T-helper 2 cell treated with Interferon-gamma antibody and Interleukin-4, amounts not matched to agents 100 ng/mL and 5 ng/mL, for 36 hours (primary cell): ENCODE results near the gene TFDP1. TPM values are rescaled to one million over a fixed set of nuclear protein-coding genes. Genes with fewer than 3 reads are reported as not detected.

Experiments
- intact Hi-C: fragments of 100-400 bp; cut with micrococcal nuclease; formaldehyde crosslinking; loops from one replicate; pipeline ENCODE4 v1.15.1; 2023
- total RNA-seq: library from RNA; stranded (reverse); gene quantifications from 2 replicates; pipeline ENCODE4 v1.2.3, GENCODE V29; 2022

Gene TFDP1
- total RNA-seq, 1 donor from 2014 or later, result 171 TPM

GRCh38 chr13:113660066-113660465, 75.5 kb downstream of the TFDP1 start:
- intact Hi-C loops, result no loop called here

- intact Hi-C loops, result no loop called here
These were observed 77.0 kb downstream of the TFDP1 start for GRCh38 chr13:113661509-113661908.

- intact Hi-C loops, result no loop called here
These were observed 79.4 kb downstream of the TFDP1 start for GRCh38 chr13:113663934-113664333.

GRCh38 chr13:113664751-113665596, 80.4 kb downstream of the TFDP1 start:
- intact Hi-C loops, result no loop called here

- intact Hi-C loops, result no loop called here
These were observed 81.2 kb downstream of the TFDP1 start for GRCh38 chr13:113665597-113666328.

- intact Hi-C loops, result no loop called here
These were observed 81.7 kb downstream of the TFDP1 start for GRCh38 chr13:113666329-113666670.

GRCh38 chr13:113666951-113667701, 82.6 kb downstream of the TFDP1 start, which contains the start of gene GRK1:
Gene GRK1, plus strand, starts transcription at chr13:113667219. Its CDS starts 168 bp downstream, at chr13:113667387.
- intact Hi-C loops, result no loop called here

- intact Hi-C loops, result no loop called here
These were observed 83.4 kb downstream of the TFDP1 start for GRCh38 chr13:113667771-113668490.

GRCh38 chr13:113668491-113668971, 84.0 kb downstream of the TFDP1 start:
- intact Hi-C loops, result no loop called here

GRCh38 chr13:113669231-113669754, 84.7 kb downstream of the TFDP1 start:
- intact Hi-C loops, result no loop called here

GRCh38 chr13:113669755-113670341, 85.3 kb downstream of the TFDP1 start:
- intact Hi-C loops, result no loop called here

GRCh38 chr13:113670541-113670940, 86.0 kb downstream of the TFDP1 start:
- intact Hi-C loops, result no loop called here

GRCh38 chr13:113671066-113672001, 86.8 kb downstream of the TFDP1 start:
- intact Hi-C loops, result no loop called here

GRCh38 chr13:113672002-113672651, 87.6 kb downstream of the TFDP1 start:
- intact Hi-C loops, result no loop called here

Other genes starting within 250 kb of the TFDP1 start
- gene GRTP1, start 220.6 kb upstream of the TFDP1 start, total RNA-seq, result not detected in 2 replicates
- gene ADPRHL1, start 131.3 kb upstream of the TFDP1 start, total RNA-seq, result 0.98 TPM in 2 replicates
- gene DCUN1D2, start 94.0 kb upstream of the TFDP1 start, total RNA-seq, result 19.8 and 23.0 TPM in 2 replicates
- not detected in 2 replicates for gene ATP4B, start 73.4 kb downstream of the TFDP1 start, total RNA-seq
- gene GRK1, start 82.5 kb downstream of the TFDP1 start, total RNA-seq, result 0.05 TPM in 1 of 2 replicates, not detected in the other
- gene TMEM255B, start 174.5 kb downstream of the TFDP1 start, total RNA-seq, result 2.9 and 3.3 TPM in 2 replicates